ENCODE results near the gene RAB11B. TPM values are rescaled to one million over a fixed set of nuclear protein-coding genes. Genes with fewer than 3 reads are reported as not detected.

Gene RAB11B
- total and polyA plus RNA-seq, 2 experiments from 2014 or later: 10.4 to 84.9 TPM

GRCh38 chr19:8399681-8400188 is 9.6 kb downstream of the RAB11B start:
- Histone ChIP-seq H3K4me1 (ENCODE audit: insufficient read depth) (peaks cover 9% of the 10 kb centered on the region), H3K27ac (no peak overlapping the region), H3K9me2 (ENCODE audit: insufficient read depth) (no peaks in the 10 kb centered on the region), H2AFZ (no peak overlapping the region), H3K9me3 (ENCODE audit: low read depth) (no peaks in the 10 kb centered on the region), H3K36me3 (ENCODE audit: low read depth) (no peaks in the 10 kb centered on the region), H3K4me2 (ENCODE audit: unreplicated experiment) (no peak overlapping the region), H3K79me2 (ENCODE audit: insufficient read depth) (peaks cover 58% of the 10 kb centered on the region), H3K4me3 (no peak overlapping the region), H3K27me3 (replicated peaks; ENCODE audit: insufficient read depth) (no peaks in the 10 kb centered on the region), H3F3A (ENCODE audit: insufficient read depth) (peaks cover 1% of the 10 kb centered on the region; the same call in 1 of the 2 replicates), H4K20me1 (ENCODE audit: insufficient read depth) (no peaks in the 10 kb centered on the region), H3K9ac (no peak overlapping the region)
- WGBS, 2 experiments (ENCODE audit: low coverage in 1 of 2, low lambda C conversion rate in 2 of 2, missing lambda C conversion rate in 2 of 2): 98 to 99% methylated on average over 27 to 34 of the region's 34 CpGs
- DNase-seq: no peak
- TF ChIP-seq EZH2 (IDR thresholded peaks at IDR 0.05; ENCODE audit: insufficient read depth, poor library complexity, severe bottlenecking) (no peak), EZH2phosphoT487 (IDR thresholded peaks at IDR 0.05; ENCODE audit: insufficient read depth, low read depth) (no peak)
- in situ Hi-C loops (cut with MboI): no loop called here

- H3K27ac ChIP-seq: no peak overlapping the region
- DNase-seq: no peak
- no peaks in the 10 kb centered on the region for H3K9me2 ChIP-seq (ENCODE audit: insufficient read depth)
- no peak overlapping the region for H2AFZ ChIP-seq
- in situ Hi-C loops (cut with MboI): no loop called here
- no peaks in the 10 kb centered on the region for H4K20me1 ChIP-seq (ENCODE audit: insufficient read depth)
- H3K9ac ChIP-seq: no peak overlapping the region
- H3K4me3 ChIP-seq: no peak overlapping the region
- WGBS, 2 experiments (ENCODE audit: low coverage in 1 of 2, low lambda C conversion rate in 2 of 2, missing lambda C conversion rate in 2 of 2): 90 to 93% methylated on average over 21 of the region's 21 CpGs
- H3K4me2 ChIP-seq (ENCODE audit: unreplicated experiment): no peak overlapping the region
- no peaks in the 10 kb centered on the region for H3K36me3 ChIP-seq (ENCODE audit: low read depth)
- TF ChIP-seq EZH2 (IDR thresholded peaks at IDR 0.05; ENCODE audit: insufficient read depth, poor library complexity, severe bottlenecking) (no peak), EZH2phosphoT487 (IDR thresholded peaks at IDR 0.05; ENCODE audit: insufficient read depth, low read depth) (no peak)
- peaks cover 3% of the 10 kb centered on the region; the same call in 1 of the 2 replicates for H3K4me1 ChIP-seq (ENCODE audit: insufficient read depth)
- peaks cover 37% of the 10 kb centered on the region for H3K79me2 ChIP-seq (ENCODE audit: insufficient read depth)
- H3K9me3 ChIP-seq (ENCODE audit: low read depth): no peaks in the 10 kb centered on the region
- H3K27me3 ChIP-seq (replicated peaks; ENCODE audit: insufficient read depth): no peaks in the 10 kb centered on the region
- H3F3A ChIP-seq (ENCODE audit: insufficient read depth): no peaks in the 10 kb centered on the region
These were observed 11.8 kb downstream of the RAB11B start for GRCh38 chr19:8401981-8402411.

- H3K27me3 ChIP-seq (replicated peaks; ENCODE audit: insufficient read depth): no peaks in the 10 kb centered on the region
- H3K4me2 ChIP-seq (ENCODE audit: unreplicated experiment): no peak overlapping the region
- DNase-seq: no peak
- in situ Hi-C loops (cut with MboI): no loop called here
- H3K79me2 ChIP-seq (ENCODE audit: insufficient read depth): peaks cover 24% of the 10 kb centered on the region; the same call in 1 of the 2 replicates
- TF ChIP-seq EZH2 (IDR thresholded peaks at IDR 0.05; ENCODE audit: insufficient read depth, poor library complexity, severe bottlenecking) (no peak), EZH2phosphoT487 (IDR thresholded peaks at IDR 0.05; ENCODE audit: insufficient read depth, low read depth) (no peak)
- no peaks in the 10 kb centered on the region for H3K36me3 ChIP-seq (ENCODE audit: low read depth)
- H3K9me2 ChIP-seq (ENCODE audit: insufficient read depth): no peaks in the 10 kb centered on the region
- 91 to 93% methylated on average over 29 to 42 of the region's 44 CpGs for WGBS, 2 experiments (ENCODE audit: low coverage in 1 of 2, low lambda C conversion rate in 2 of 2, missing lambda C conversion rate in 2 of 2)
- no peak overlapping the region for H3K9ac ChIP-seq
- no peak overlapping the region for H3K27ac ChIP-seq
- no peaks in the 10 kb centered on the region for H4K20me1 ChIP-seq (ENCODE audit: insufficient read depth)
- no peaks in the 10 kb centered on the region for H3K4me1 ChIP-seq (ENCODE audit: insufficient read depth)
- H3K4me3 ChIP-seq: no peak overlapping the region
- H3F3A ChIP-seq (ENCODE audit: insufficient read depth): no peaks in the 10 kb centered on the region
- no peaks in the 10 kb centered on the region for H3K9me3 ChIP-seq (ENCODE audit: low read depth)
- H2AFZ ChIP-seq: no peak overlapping the region
These were observed 13.1 kb downstream of the RAB11B start for GRCh38 chr19:8403098-8403819.

GRCh38 chr19:8403820-8404109 is 13.6 kb downstream of the RAB11B start:
- Histone ChIP-seq H4K20me1 (ENCODE audit: insufficient read depth) (no peaks in the 10 kb centered on the region), H3K4me1 (ENCODE audit: insufficient read depth) (no peaks in the 10 kb centered on the region), H3K9me2 (ENCODE audit: insufficient read depth) (no peaks in the 10 kb centered on the region), H3K9ac (no peak overlapping the region), H3K9me3 (ENCODE audit: low read depth) (no peaks in the 10 kb centered on the region), H3K4me3 (no peak overlapping the region), H2AFZ (no peak overlapping the region), H3F3A (ENCODE audit: insufficient read depth) (no peaks in the 10 kb centered on the region), H3K4me2 (ENCODE audit: unreplicated experiment) (no peak overlapping the region), H3K36me3 (ENCODE audit: low read depth) (no peaks in the 10 kb centered on the region), H3K27ac (no peak overlapping the region), H3K79me2 (ENCODE audit: insufficient read depth) (peaks cover 19% of the 10 kb centered on the region; the same call in 1 of the 2 replicates), H3K27me3 (replicated peaks; ENCODE audit: insufficient read depth) (no peaks in the 10 kb centered on the region)
- in situ Hi-C loops (cut with MboI): no loop called here
- WGBS, 2 experiments (ENCODE audit: low coverage in 1 of 2, low lambda C conversion rate in 2 of 2, missing lambda C conversion rate in 2 of 2): 74 to 88% methylated on average over 7 to 24 of the region's 24 CpGs
- no peak for DNase-seq
- TF ChIP-seq EZH2phosphoT487 (IDR thresholded peaks at IDR 0.05; ENCODE audit: insufficient read depth, low read depth): no peak
- no peak for TF ChIP-seq EZH2 (IDR thresholded peaks at IDR 0.05; ENCODE audit: insufficient read depth, poor library complexity, severe bottlenecking)

Data from GM23248 (cell line).